ENCODE data around the gene TOR1AIP2. TPM values are rescaled to one million over a fixed set of nuclear protein-coding genes. Genes with fewer than 3 reads are reported as not detected.

Gene TOR1AIP2
- polyA plus RNA-seq, 1 of the 3 experiments (the other 2 are of a cell fraction) = 12.7 TPM

DNA sequence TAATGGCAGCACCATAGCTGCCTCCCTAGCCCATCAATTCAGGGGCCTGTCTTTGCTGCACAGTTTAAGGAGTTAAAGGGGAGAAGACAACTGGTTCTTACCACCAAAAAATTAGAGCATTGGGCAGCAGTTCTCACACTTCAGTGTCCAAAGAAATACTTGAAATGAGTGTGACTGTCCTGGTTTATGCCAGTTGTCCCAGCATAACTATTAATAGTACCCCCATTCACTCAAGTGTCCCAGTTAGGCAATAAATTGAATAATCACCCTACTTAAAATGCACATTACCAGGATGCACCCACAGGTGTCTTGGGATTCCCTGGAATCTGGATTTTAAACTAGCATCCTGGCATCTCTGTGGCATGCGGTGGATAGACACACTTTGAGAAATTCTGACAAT, 83.5 kb downstream of the TOR1AIP2 start:
- no peaks in the 10 kb centered on the region for H3K27me3 ChIP-seq (ENCODE audit: insufficient read depth)
- H3K9me3 ChIP-seq = no peaks in the 10 kb centered on the region
- H3K9me2 ChIP-seq = no peaks in the 10 kb centered on the region
- H3F3A ChIP-seq (replicated peaks; ENCODE audit: insufficient read depth) = no peaks in the 10 kb centered on the region
- ChIA-PET POLR2A (interaction anchor here (0.8 to 2.0 kb wide), 4 partner anchors 12 to 49 kb away, joined by 3 to 10 read pairs (median 5); no protein-coding TSS in a partner anchor), CTCF (interaction anchor here (0.6 to 14.0 kb wide), 4 partner anchors 16 to 88 kb away, joined by 3 to 186 read pairs (median 4); no protein-coding TSS in a partner anchor)
- H3K4me2 ChIP-seq = no peak overlapping the region
- H4K20me1 ChIP-seq (ENCODE audit: insufficient read depth) = no peaks in the 10 kb centered on the region
- H2AFZ ChIP-seq (ENCODE audit: low read depth) = no peak overlapping the region
- no peak overlapping the region for H3K4me3 ChIP-seq (ENCODE audit: low read depth in 2 of 2, low read length in 1 of 2)
- H3K9ac ChIP-seq = no peak overlapping the region
- no peaks in the 10 kb centered on the region for H3K36me3 ChIP-seq (replicated peaks in 1 of 2; ENCODE audit: control insufficient read depth in 1 of 2, insufficient read depth in 2 of 2, low read length in 1 of 2)
- H3K27ac ChIP-seq (ENCODE audit: low read depth in 2 of 2, low read length in 1 of 2) = peak overlapping the region in 1 of 2 experiments; percentile 94; a peak in 2 of 4 replicates
- WGBS (ENCODE audit: low lambda C conversion rate) = 71% methylated on average over 1 of the region's 1 CpG
- H3K79me2 ChIP-seq (ENCODE audit: insufficient read depth) = no peaks in the 10 kb centered on the region
- TF ChIP-seq JUND (IDR thresholded peaks at IDR 0.05) = no peak
- no peak for TF ChIP-seq NFIC (IDR thresholded peaks at IDR 0.05; ENCODE audit: borderline replicate concordance)
- no peak for TF ChIP-seq ELF1 (IDR thresholded peaks at IDR 0.05)
- TF ChIP-seq, protein P1, sequence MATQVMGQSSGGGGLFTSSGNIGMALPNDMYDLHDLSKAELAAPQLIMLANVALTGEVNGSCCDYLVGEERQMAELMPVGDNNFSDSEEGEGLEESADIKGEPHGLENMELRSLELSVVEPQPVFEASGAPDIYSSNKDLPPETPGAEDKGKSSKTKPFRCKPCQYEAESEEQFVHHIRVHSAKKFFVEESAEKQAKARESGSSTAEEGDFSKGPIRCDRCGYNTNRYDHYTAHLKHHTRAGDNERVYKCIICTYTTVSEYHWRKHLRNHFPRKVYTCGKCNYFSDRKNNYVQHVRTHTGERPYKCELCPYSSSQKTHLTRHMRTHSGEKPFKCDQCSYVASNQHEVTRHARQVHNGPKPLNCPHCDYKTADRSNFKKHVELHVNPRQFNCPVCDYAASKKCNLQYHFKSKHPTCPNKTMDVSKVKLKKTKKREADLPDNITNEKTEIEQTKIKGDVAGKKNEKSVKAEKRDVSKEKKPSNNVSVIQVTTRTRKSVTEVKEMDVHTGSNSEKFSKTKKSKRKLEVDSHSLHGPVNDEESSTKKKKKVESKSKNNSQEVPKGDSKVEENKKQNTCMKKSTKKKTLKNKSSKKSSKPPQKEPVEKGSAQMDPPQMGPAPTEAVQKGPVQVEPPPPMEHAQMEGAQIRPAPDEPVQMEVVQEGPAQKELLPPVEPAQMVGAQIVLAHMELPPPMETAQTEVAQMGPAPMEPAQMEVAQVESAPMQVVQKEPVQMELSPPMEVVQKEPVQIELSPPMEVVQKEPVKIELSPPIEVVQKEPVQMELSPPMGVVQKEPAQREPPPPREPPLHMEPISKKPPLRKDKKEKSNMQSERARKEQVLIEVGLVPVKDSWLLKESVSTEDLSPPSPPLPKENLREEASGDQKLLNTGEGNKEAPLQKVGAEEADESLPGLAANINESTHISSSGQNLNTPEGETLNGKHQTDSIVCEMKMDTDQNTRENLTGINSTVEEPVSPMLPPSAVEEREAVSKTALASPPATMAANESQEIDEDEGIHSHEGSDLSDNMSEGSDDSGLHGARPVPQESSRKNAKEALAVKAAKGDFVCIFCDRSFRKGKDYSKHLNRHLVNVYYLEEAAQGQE (IDR thresholded peaks at IDR 0.05; ENCODE audit: low read depth, low read length) = no peak
- no peak for TF ChIP-seq MXI1 (IDR thresholded peaks at IDR 0.05; ENCODE audit: low read depth, low read length)
- TF ChIP-seq CHD2 (IDR thresholded peaks at IDR 0.05; ENCODE audit: low read length, partially characterized antibody) = no peak
- TF ChIP-seq SIN3A (IDR thresholded peaks at IDR 0.05; ENCODE audit: borderline replicate concordance, low read depth, low read length) = no peak
- no peak for TF ChIP-seq TAF1 (IDR thresholded peaks at IDR 0.05; ENCODE audit: borderline replicate concordance, low read depth, low read length)
- TF ChIP-seq TEAD4 (IDR thresholded peaks at IDR 0.05; ENCODE audit: borderline replicate concordance, insufficient read depth) = no peak
- TF ChIP-seq NRF1 (IDR thresholded peaks at IDR 0.05; ENCODE audit: low read depth, low read length) = no peak
- no peak for TF ChIP-seq GABPA (IDR thresholded peaks at IDR 0.05; ENCODE audit: low read depth)
- TF ChIP-seq RXRA (IDR thresholded peaks at IDR 0.05; ENCODE audit: borderline replicate concordance, low read depth) = no peak
- TF ChIP-seq FOXJ3 (CRISPR knock-in tag; IDR thresholded peaks at IDR 0.05) = no peak
- no peak for TF ChIP-seq FOSL2 (IDR thresholded peaks at IDR 0.05; ENCODE audit: borderline replicate concordance, low read depth)
- no peak for TF ChIP-seq RAD21 (IDR thresholded peaks at IDR 0.05; ENCODE audit: low read length)
- no peak for TF ChIP-seq RCOR1 (IDR thresholded peaks at IDR 0.05; ENCODE audit: low read length)
- TF ChIP-seq RFX5 (IDR thresholded peaks at IDR 0.05; ENCODE audit: low read length) = no peak
- TF ChIP-seq, protein P2, sequence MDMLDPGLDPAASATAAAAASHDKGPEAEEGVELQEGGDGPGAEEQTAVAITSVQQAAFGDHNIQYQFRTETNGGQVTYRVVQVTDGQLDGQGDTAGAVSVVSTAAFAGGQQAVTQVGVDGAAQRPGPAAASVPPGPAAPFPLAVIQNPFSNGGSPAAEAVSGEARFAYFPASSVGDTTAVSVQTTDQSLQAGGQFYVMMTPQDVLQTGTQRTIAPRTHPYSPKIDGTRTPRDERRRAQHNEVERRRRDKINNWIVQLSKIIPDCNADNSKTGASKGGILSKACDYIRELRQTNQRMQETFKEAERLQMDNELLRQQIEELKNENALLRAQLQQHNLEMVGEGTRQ (IDR thresholded peaks at IDR 0.05; ENCODE audit: borderline replicate concordance, low read depth, low read length) = no peak
- peaks cover 0 to 79% of the 10 kb centered on the region in 2 experiments; a peak in 2 of 4 replicates for H3K4me1 ChIP-seq (ENCODE audit: control insufficient read depth in 1 of 2, insufficient read depth in 2 of 2, low read depth in 1 of 2, low read length in 1 of 2)
- DNase-seq = no peak

Data from SK-N-SH (cell line).